ENCODE measurements around the gene GPS1. TPM values are rescaled to one million over a fixed set of nuclear protein-coding genes. Genes with fewer than 3 reads are reported as not detected.

GPS1 gene
- total and polyA plus RNA-seq, 2 donors (not counting 1 experiment from before 2014, with no cell fraction given), result 80.5 to 124 TPM

GRCh38 chr17:82014971-82015310 lies 36.8 kb upstream of the GPS1 start:
- Histone ChIP-seq H3K79me2 (ENCODE audit: control insufficient read depth, insufficient read depth, low read length) (no peaks in the 10 kb centered on the region), H3K9ac (ENCODE audit: low read length) (no peak overlapping the region), H2AFZ (ENCODE audit: insufficient read depth, low read depth, low read length, poor library complexity, severe bottlenecking) (no peak overlapping the region), H3K4me2 (replicated peaks; ENCODE audit: low read depth, low read length, poor library complexity, severe bottlenecking) (no peak overlapping the region), H3K27ac (ENCODE audit: low read length in 2 of 2) (no peak overlapping the region), H3K4me3 (ENCODE audit: control extremely low read depth in 1 of 5, extremely low read depth in 1 of 5, insufficient read depth in 1 of 5, low read depth in 2 of 5, low read length in 4 of 5) (no peak overlapping the region), H3K36me3 (replicated peaks in 1 of 2; ENCODE audit: control extremely low read depth in 1 of 2, control insufficient read depth in 1 of 2, extremely low read depth in 1 of 2, insufficient read depth in 2 of 2, low read length in 1 of 2) (peaks cover 0 to 9% of the 10 kb centered on the region in 2 experiments), H3K27me3 (replicated peaks in 1 of 4; ENCODE audit: control extremely low read depth in 1 of 4, control insufficient read depth in 3 of 4, insufficient read depth in 4 of 4, low read length in 3 of 4) (no peaks in the 10 kb centered on the region), H3K9me3 (ENCODE audit: control extremely low read depth in 1 of 3, control insufficient read depth in 2 of 3, insufficient read depth in 1 of 3, low read length in 2 of 3) (no peaks in the 10 kb centered on the region), H4K20me1 (ENCODE audit: control insufficient read depth, insufficient read depth, low read length, poor library complexity, severe bottlenecking) (no peaks in the 10 kb centered on the region), H3K4me1 (ENCODE audit: control insufficient read depth in 2 of 2, insufficient read depth in 2 of 2, low read length in 2 of 2) (peaks cover 0 to 2% of the 10 kb centered on the region in 2 donors)
- Mint-ChIP-seq H3K27ac (no peak overlapping the region), H3K9me3 (ENCODE audit: insufficient read depth) (no peaks in the 10 kb centered on the region), H3K4me1 (peaks cover under 1% of the 10 kb centered on the region), H3K4me3 (no peak overlapping the region), H3K27me3 (no peaks in the 10 kb centered on the region)
- intact Hi-C loops (cut with micrococcal nuclease), result no loop called here
- no peak for DNase-seq
- WGBS (ENCODE audit: insufficient coverage), result 89% methylated on average over 7 of the region's 13 CpGs
- TF ChIP-seq, protein P1, sequence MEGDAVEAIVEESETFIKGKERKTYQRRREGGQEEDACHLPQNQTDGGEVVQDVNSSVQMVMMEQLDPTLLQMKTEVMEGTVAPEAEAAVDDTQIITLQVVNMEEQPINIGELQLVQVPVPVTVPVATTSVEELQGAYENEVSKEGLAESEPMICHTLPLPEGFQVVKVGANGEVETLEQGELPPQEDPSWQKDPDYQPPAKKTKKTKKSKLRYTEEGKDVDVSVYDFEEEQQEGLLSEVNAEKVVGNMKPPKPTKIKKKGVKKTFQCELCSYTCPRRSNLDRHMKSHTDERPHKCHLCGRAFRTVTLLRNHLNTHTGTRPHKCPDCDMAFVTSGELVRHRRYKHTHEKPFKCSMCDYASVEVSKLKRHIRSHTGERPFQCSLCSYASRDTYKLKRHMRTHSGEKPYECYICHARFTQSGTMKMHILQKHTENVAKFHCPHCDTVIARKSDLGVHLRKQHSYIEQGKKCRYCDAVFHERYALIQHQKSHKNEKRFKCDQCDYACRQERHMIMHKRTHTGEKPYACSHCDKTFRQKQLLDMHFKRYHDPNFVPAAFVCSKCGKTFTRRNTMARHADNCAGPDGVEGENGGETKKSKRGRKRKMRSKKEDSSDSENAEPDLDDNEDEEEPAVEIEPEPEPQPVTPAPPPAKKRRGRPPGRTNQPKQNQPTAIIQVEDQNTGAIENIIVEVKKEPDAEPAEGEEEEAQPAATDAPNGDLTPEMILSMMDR (IDR thresholded peaks at IDR 0.05), result no peak
- TF ChIP-seq EZH2 (IDR thresholded peaks at IDR 0.05; ENCODE audit: borderline replicate concordance, insufficient read depth, low read depth, low read length, poor library complexity, severe bottlenecking), result no peak
- ATAC-seq (ENCODE audit: low read depth), result no peak
- ChIA-PET POLR2A (no interaction called here), CTCF (no interaction called here)

DNA sequence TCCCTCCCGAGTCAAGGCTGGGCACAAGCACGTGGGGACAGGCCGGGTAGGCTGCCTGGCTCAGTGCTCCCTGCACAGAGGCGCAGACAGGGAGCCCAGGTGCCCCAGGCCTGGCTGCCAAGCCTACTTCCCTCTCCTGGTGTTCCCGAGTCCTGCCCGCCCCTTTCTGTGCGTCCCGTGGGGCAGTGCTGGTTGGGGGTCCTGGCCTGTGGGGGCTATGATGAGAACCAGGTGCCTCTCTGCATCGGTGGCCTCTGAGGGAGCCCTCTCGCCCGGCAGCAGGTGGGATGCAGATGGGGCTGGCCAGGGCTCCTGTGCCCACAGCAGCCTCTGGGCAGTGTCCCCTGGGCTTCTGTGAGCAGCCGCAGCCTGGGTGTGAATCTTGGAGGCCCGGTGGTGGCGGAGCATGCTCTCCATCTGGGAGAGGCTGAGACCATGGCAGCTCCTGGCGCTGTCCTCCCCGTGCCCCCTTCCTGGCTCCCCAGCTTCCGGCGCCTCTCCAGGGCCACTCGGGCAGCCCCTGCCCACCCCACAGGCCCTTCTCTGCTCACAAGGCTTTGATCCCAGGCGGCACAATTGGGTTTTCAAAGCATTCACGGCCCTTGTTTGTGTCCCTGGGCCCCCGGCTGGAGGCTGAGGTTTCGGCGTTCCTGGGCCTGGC lies 36.3 kb upstream of the GPS1 start:
- Histone ChIP-seq H3K4me3 (ENCODE audit: control extremely low read depth in 1 of 5, extremely low read depth in 1 of 5, insufficient read depth in 1 of 5, low read depth in 2 of 5, low read length in 4 of 5) (no peak overlapping the region), H3K79me2 (ENCODE audit: control insufficient read depth, insufficient read depth, low read length) (no peaks in the 10 kb centered on the region), H4K20me1 (ENCODE audit: control insufficient read depth, insufficient read depth, low read length, poor library complexity, severe bottlenecking) (peaks cover 4% of the 10 kb centered on the region), H3K27ac (ENCODE audit: low read length in 2 of 2) (no peak overlapping the region), H3K9ac (ENCODE audit: low read length) (no peak overlapping the region), H2AFZ (ENCODE audit: insufficient read depth, low read depth, low read length, poor library complexity, severe bottlenecking) (no peak overlapping the region), H3K27me3 (replicated peaks in 1 of 4; ENCODE audit: control extremely low read depth in 1 of 4, control insufficient read depth in 3 of 4, insufficient read depth in 4 of 4, low read length in 3 of 4) (no peaks in the 10 kb centered on the region), H3K4me2 (replicated peaks; ENCODE audit: low read depth, low read length, poor library complexity, severe bottlenecking) (no peak overlapping the region), H3K4me1 (ENCODE audit: control insufficient read depth in 2 of 2, insufficient read depth in 2 of 2, low read length in 2 of 2) (peaks cover 0 to 5% of the 10 kb centered on the region in 2 donors), H3K36me3 (replicated peaks in 1 of 2; ENCODE audit: control extremely low read depth in 1 of 2, control insufficient read depth in 1 of 2, extremely low read depth in 1 of 2, insufficient read depth in 2 of 2, low read length in 1 of 2) (peaks cover 0 to 9% of the 10 kb centered on the region in 2 experiments), H3K9me3 (ENCODE audit: control extremely low read depth in 1 of 3, control insufficient read depth in 2 of 3, insufficient read depth in 1 of 3, low read length in 2 of 3) (no peaks in the 10 kb centered on the region)
- POLR2A ChIA-PET, result interaction anchor here (0.6 kb wide), 1 partner anchor 91 kb away, joined by 5 read pairs; no protein-coding TSS in a partner anchor
- Mint-ChIP-seq H3K9me3 (ENCODE audit: insufficient read depth) (no peaks in the 10 kb centered on the region), H3K4me1 (peaks cover 2% of the 10 kb centered on the region), H3K4me3 (no peak overlapping the region), H3K27ac (no peak overlapping the region), H3K27me3 (no peaks in the 10 kb centered on the region)
- ATAC-seq (ENCODE audit: low read depth) (no peak), DNase-seq (no peak)
- intact Hi-C loops (cut with micrococcal nuclease), result no loop called here
- WGBS (ENCODE audit: insufficient coverage), result 93% methylated on average over 20 of the region's 24 CpGs
- TF ChIP-seq, protein P1 (IDR thresholded peaks at IDR 0.05), result no peak
- TF ChIP-seq EZH2 (IDR thresholded peaks at IDR 0.05; ENCODE audit: borderline replicate concordance, insufficient read depth, low read depth, low read length, poor library complexity, severe bottlenecking), result no peak
- CTCF ChIA-PET, result interaction anchor here (1.1 kb wide), 1 partner anchor 56 kb away, joined by 3 read pairs; no protein-coding TSS in a partner anchor
